ENCODE measurements around the gene KRTAP19-1. TPM values are rescaled to one million over a fixed set of nuclear protein-coding genes. Genes with fewer than 3 reads are reported as not detected.
A peak's percentile ranks its signal among the peaks of the same experiment; 100 is the strongest.

KRTAP19-1 gene
- total and polyA plus RNA-seq, 8 donors: not detected

DNA sequence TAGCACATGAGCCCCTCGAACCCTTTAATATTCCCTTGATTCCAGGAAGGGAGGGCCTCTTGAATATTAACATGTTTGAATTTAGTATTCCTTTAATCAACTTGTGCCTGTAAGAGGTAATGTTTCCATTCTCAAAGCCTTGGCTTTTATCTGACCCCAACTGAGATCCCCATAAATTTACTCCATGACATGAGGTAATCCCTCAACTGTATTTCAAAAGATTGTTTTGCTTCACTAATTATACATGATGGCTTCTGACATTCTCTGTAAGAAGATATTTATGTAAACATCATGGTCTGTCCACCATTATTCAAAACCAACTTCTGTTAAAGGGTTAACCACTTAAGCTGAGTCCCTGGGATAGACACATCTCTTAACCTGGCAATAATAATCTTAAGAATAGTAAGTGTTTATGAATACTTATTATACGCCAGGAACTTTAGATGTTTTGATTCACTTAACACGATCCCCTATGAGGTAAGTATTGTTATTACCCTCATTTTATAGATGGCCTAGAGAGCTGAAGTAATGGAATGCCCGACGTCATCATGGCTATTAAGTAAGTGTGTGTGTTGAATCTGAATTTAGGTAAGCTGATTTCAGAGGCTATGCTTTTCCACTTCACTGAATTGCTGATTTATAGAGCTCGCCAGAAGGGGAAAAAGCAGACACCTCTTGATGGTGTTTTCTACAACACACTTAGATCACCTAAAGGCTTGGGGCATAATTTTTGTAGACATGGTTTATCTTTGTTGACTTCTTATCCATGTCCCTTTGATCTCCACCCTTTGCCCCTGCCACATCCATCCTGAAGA, 11.1 kb downstream of the KRTAP19-1 start:
- H3K9me3 ChIP-seq: no peaks in the 10 kb centered on the region
- no peak overlapping the region for H3K27ac ChIP-seq
- no peak for TF ChIP-seq EP300 (IDR thresholded peaks at IDR 0.05)
- TF ChIP-seq POLR2AphosphoS5 (IDR thresholded peaks at IDR 0.05): no peak
- TF ChIP-seq, protein P1, sequence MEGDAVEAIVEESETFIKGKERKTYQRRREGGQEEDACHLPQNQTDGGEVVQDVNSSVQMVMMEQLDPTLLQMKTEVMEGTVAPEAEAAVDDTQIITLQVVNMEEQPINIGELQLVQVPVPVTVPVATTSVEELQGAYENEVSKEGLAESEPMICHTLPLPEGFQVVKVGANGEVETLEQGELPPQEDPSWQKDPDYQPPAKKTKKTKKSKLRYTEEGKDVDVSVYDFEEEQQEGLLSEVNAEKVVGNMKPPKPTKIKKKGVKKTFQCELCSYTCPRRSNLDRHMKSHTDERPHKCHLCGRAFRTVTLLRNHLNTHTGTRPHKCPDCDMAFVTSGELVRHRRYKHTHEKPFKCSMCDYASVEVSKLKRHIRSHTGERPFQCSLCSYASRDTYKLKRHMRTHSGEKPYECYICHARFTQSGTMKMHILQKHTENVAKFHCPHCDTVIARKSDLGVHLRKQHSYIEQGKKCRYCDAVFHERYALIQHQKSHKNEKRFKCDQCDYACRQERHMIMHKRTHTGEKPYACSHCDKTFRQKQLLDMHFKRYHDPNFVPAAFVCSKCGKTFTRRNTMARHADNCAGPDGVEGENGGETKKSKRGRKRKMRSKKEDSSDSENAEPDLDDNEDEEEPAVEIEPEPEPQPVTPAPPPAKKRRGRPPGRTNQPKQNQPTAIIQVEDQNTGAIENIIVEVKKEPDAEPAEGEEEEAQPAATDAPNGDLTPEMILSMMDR (IDR thresholded peaks at IDR 0.05): no peak
- TF ChIP-seq POLR2A (IDR thresholded peaks at IDR 0.05): no peak
- WGBS, 5 donors: 43 to 60% (median 53%) methylated on average over 6 of the region's 6 CpGs
- H3K4me3 ChIP-seq: no peak overlapping the region
- intact Hi-C loops (cut with DNase I; ENCODE audit: low total_unique reads): no loop called here
- H3K4me1 ChIP-seq: no peaks in the 10 kb centered on the region
- no peaks in the 10 kb centered on the region for H3K27me3 ChIP-seq
- no peak for DNase-seq
- H3K36me3 ChIP-seq: no peaks in the 10 kb centered on the region

DNA sequence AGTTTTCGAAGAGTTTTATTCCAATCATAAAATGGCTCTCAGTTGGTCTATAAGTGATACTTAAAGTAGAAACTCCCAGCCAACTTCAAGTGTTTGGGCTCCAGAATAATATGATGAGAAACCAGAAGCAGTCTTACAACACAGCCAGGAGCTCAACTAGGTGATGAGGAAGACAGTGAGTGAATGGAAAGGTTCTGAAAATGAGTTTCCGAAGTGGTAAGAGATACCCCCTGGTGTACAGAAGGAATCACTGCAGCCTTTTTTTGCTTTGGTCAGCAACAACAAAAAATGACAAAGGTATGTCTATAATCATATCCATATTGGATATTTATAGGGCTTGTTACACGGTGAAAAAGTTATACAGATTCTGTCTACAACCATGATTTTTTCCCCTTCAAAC, 16.5 kb downstream of the KRTAP19-1 start:
- Histone ChIP-seq H3K9me3 (no peaks in the 10 kb centered on the region), H3K36me3 (no peaks in the 10 kb centered on the region), H3K4me1 (no peaks in the 10 kb centered on the region), H3K4me3 (no peak overlapping the region), H3K27ac (no peak overlapping the region), H3K27me3 (no peaks in the 10 kb centered on the region)
- TF ChIP-seq EP300 (IDR thresholded peaks at IDR 0.05) (no peak), POLR2AphosphoS5 (IDR thresholded peaks at IDR 0.05) (no peak), POLR2A (IDR thresholded peaks at IDR 0.05) (no peak)
- TF ChIP-seq, protein P1 (IDR thresholded peaks at IDR 0.05): peak in 1 of 7 experiments; percentile 22
- DNase-seq: no peak
- 34 to 70% (median 56%) methylated on average over 3 of the region's 3 CpGs for WGBS, 5 donors
- intact Hi-C loops (cut with DNase I; ENCODE audit: low total_unique reads): no loop called here

DNA sequence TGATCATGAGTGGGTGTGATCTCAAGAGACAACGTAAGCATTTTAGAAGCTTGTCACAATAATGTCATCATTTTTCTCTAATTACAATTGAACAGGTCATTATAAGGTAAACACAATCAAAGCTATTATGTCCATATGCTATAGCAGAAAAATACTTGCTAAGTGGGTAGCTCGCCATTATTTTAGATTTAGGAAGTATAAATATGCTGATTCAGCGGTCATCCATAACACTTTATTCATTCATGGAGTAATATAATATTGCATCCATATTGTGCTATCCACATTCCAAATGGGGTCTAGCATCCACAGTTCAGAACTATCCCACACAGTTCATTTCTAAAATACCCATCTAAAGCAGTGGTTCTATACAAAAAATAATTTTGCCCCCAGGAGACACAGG, 31.7 kb downstream of the KRTAP19-1 start:
- no peaks in the 10 kb centered on the region for H3K9me3 ChIP-seq
- no peaks in the 10 kb centered on the region for H3K4me1 ChIP-seq
- 77 to 90% (median 85%) methylated on average over 3 of the region's 3 CpGs for WGBS, 5 donors
- no peak overlapping the region for H3K27ac ChIP-seq
- no peak overlapping the region for H3K4me3 ChIP-seq
- no peaks in the 10 kb centered on the region for H3K36me3 ChIP-seq
- H3K27me3 ChIP-seq: no peaks in the 10 kb centered on the region
- TF ChIP-seq POLR2A (IDR thresholded peaks at IDR 0.05): no peak
- no peak for TF ChIP-seq EP300 (IDR thresholded peaks at IDR 0.05)
- TF ChIP-seq POLR2AphosphoS5 (IDR thresholded peaks at IDR 0.05): no peak
- TF ChIP-seq, protein P1 (IDR thresholded peaks at IDR 0.05): no peak
- intact Hi-C loops (cut with DNase I; ENCODE audit: low total_unique reads): no loop called here
- DNase-seq: no peak

DNA sequence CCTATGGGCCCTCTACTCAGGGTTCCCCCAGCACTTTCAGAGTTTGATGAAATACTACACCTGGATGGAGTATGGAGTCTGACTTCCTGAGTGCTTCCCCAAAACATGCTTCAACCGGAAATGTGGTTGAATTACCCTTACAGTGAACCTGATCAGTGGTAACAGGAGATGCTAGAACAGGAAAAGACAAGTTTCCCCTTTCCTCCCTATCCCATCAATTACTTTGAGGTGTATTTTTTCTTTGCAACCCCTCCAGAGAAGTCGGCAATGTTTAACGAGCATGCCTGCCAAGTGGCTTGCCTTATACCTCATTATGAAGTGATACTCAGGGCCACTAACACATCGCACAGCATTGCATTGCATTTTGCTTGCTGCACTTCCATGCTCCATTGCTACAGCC, 33.1 kb downstream of the KRTAP19-1 start:
- Histone ChIP-seq H3K27me3 (no peaks in the 10 kb centered on the region), H3K4me3 (no peak overlapping the region), H3K9me3 (no peaks in the 10 kb centered on the region), H3K36me3 (no peaks in the 10 kb centered on the region), H3K27ac (no peak overlapping the region), H3K4me1 (no peaks in the 10 kb centered on the region)
- TF ChIP-seq, protein P1 (IDR thresholded peaks at IDR 0.05): no peak
- TF ChIP-seq POLR2A (IDR thresholded peaks at IDR 0.05) (no peak), EP300 (IDR thresholded peaks at IDR 0.05) (no peak), POLR2AphosphoS5 (IDR thresholded peaks at IDR 0.05) (no peak)
- intact Hi-C loops (cut with DNase I; ENCODE audit: low total_unique reads): no loop called here
- WGBS, 5 donors: 30 to 78% (median 53%) methylated on average over 4 of the region's 4 CpGs
- DNase-seq: no peak

Measured in stomach (tissue), 9 donors.